Inflammatory macrophage treated with lipopolysaccharide for 4 hours (primary cell): ENCODE measurements around the gene SMCO2.
A peak's percentile ranks its signal among the peaks of the same experiment; 100 is the strongest.

Experiments used
- DNase-seq: peaks from one replicate; pipeline ENCODE4 v3.0.0-alpha.2; 2020

The SMCO2 gene

GRCh38 chr12:27455589-27455988, 9.1 kb downstream of the SMCO2 start:
- DNase-seq = no peak

- DNase-seq = no peak
Measured at GRCh38 chr12:27456618-27457017, 10.1 kb downstream of the SMCO2 start.

DNA sequence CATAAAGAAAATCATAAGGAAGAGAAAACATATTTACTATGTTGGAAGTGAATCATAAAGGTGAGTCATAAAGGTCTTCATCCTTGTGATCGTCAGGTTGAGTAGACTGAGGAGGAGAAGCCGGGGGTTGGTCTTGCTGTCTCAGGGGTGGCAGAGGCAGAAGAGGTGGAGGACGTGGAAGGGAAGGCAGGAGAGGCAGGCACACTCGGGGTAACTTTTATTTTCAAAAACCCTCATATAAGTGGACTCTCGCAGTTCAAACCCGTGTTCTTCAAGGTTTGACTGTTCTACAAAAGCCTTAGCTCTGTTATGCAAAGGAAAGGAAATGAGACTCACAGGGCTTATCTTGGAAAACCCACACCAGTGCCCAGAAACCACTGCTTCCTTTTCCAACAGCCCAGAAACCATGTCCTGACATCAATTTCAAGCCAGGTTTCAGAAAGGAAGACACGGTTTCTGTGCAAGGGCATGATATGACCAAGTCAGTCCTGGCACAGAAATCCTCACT, 14.0 kb downstream of the SMCO2 start:
- peak; percentile 67 for DNase-seq

GRCh38 chr12:27462151-27462694, 15.7 kb downstream of the SMCO2 start:
- DNase-seq = peak; percentile 50

DNA sequence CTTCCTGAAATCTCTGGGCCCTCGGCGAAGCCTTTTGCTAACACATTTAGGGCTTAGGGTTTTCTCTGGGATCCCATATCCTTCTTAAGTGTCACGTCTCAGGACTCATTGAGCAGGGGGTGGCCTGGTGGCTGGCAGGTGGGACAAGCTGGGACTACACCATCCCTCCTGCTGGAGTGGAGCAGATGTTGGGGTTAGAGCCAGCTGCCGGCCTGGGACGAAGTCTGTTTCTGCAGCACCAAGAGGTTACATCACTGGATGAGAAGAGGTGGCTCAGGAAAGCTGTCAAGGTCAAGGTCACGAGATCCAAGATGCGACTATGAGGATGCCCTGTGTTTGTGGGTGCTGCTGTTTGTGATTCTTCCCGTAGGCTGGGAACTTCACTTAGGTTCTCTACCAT, 16.3 kb downstream of the SMCO2 start:
- DNase-seq = no peak

DNA sequence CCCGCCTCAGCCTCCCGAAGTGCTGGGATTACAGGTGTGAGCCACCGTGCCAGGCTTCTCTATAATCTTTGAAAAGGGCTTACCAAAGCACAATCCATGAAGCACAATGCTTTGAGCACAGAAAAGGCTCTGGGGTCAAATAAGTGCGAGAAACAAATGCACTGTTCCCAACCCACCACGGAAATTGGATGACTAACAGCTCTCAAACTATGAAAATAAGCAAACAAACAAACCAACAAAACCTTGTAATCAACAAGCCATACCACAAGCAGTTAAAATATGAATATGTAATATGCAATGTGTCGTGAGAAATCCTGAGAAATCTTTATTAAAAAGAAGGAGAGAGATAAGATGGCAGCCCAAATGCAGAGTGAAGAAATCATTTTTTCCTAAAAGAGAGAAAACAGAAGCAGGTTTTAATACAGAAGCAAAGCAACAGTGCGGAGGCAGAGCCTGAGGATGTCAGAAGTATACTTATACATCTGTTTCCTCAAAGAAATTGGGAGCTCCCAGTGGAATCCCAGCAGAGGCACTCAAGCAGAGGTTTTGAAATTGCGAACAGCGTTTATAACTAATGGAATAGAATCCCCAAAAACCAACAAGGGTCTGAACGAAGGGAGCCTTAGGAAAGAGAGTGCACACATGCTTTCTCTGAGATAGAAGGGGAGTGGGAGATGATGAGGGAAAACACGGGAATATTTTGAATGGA, 17.1 kb downstream of the SMCO2 start:
- DNase-seq = no peak

GRCh38 chr12:27464220-27464554, 17.7 kb downstream of the SMCO2 start:
- peak; percentile 25 for DNase-seq

DNA sequence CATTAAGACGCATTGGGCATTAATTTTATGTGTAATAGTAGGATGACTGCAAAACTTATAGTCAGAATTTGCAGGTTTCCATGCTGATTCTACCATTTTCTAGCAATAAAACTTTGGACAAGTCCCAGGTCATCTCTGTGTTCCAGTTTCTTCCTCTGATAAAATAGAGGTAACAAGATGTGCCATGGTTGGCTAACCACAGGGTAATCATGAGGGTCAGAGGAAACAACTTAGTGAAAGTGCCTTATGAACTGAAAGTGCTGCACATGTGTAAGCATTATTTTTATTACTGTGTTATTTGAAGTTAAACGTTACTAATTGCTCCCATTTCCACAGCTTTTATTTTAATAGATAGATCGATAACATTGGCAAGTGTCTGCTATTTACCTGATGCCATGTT, 21.1 kb downstream of the SMCO2 start:
- DNase-seq = no peak

DNA sequence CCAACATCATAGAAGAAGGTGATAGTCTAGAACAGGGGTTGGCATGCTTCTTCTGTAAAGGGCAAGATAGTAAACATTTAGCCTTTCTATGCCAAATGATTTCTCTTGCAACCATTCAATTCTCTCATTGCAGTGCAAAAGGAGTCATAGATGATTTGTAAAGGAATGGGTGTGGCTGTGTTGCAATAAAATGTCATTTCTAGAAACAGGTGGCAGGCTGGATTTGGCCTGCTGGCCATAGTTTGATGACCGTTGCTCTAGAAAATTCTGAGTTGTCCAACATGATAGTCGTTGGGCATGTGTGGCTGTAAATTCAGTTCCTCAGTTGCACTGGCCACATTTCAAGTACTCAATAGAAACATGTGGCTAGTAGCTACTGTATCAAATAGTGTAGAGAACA, 21.7 kb downstream of the SMCO2 start:
- DNase-seq = no peak

GRCh38 chr12:27469176-27469736, 22.7 kb downstream of the SMCO2 start:
- no peak for DNase-seq

GRCh38 chr12:27472604-27473003, 26.1 kb downstream of the SMCO2 start:
- no peak for DNase-seq

- DNase-seq = no peak
Measured at GRCh38 chr12:27474344-27474743, 27.8 kb downstream of the SMCO2 start.

DNA sequence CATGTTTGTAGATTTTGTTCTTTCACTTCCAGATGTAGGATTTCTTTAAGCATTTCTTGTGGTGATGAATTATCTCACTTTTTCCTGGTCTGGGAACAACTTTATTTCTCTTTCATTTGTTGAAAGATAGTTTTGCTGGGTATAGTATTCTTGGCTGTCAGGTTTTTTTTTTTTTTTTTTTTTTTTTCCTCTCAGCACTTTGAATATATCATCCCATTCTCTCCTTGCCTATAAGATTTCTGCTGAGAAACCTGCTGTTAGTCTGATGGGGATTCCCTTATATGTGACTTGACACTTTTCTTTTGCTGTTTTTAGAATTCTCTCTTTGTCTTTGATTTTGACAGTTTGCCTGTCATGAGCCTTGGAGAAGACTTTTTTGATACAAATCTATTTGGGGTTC, 30.5 kb downstream of the SMCO2 start:
- no peak for DNase-seq

GRCh38 chr12:27478949-27479348, 32.4 kb downstream of the SMCO2 start:
- DNase-seq = no peak

- no peak for DNase-seq
Measured at GRCh38 chr12:27480016-27480415, 33.5 kb downstream of the SMCO2 start.

DNA sequence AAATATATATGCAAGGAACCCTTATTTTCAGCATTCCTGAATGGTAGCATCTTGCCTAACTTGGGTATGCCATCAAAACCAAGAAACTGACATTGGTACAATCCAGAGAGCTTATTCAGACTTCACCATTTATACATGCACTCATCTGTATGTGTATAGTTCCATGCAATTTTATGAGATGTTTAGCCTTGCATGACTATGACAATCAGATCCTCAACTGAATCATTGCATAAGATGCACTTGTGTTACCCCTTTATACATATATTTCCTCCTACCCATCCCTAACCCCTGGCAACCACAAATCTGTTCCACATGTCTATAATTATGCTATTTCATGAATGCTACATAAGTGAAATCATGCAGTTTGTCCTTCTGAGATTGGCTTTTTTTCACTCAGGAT, 40.4 kb downstream of the SMCO2 start:
- no peak for DNase-seq

DNA sequence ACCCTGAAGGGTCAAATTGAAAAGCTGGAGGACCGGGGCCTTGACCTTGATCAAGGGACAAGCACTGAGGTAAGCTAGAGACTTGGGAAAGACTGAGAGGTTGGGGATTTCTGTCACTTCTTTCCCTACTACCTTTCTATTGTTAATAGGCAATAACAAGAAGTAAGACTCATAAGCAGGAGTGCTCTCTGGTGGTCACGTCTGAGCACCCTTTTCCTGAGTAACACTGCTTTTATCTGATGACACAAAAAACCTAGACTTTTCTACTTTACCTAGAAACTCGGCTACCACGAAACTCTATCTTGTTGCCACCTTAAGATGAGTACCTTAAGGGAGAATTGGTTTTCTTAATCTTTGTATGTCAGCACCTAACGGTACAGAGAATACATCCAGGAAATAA, 41.9 kb downstream of the SMCO2 start:
- no peak for DNase-seq

GRCh38 chr12:27491226-27491625, 44.7 kb downstream of the SMCO2 start:
- DNase-seq = no peak

DNA sequence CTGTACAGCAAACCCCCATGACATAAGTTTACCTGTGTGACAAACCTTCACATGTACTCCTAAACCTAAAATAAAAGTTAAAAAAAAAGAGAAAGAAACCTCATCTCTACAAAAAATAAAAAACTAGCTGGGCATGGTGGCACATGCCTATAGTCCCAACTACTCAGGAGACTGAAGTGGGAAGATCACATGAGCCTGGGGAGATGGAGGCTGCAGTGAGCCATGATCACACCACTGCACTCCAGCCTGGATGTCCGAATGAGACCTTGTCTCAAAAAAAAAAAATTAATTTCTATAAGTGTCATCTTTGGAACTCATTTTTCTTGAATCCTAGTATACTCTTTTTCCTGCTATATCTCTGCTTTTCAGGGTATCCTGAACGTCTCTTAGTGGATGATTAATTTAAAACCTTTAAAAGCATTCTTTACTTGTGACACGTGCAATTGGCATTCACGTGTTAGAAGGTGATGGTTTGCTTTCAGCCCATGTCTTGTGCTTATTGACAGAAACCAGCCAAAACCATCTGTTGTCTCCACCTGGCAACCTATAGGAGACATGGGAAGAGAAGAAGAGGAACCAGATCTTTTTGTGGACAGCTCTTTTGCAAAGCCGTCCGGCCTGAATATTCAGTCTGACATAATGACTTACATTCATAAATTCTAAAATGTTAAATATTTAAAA, 46.9 kb downstream of the SMCO2 start:
- DNase-seq = no peak

DNA sequence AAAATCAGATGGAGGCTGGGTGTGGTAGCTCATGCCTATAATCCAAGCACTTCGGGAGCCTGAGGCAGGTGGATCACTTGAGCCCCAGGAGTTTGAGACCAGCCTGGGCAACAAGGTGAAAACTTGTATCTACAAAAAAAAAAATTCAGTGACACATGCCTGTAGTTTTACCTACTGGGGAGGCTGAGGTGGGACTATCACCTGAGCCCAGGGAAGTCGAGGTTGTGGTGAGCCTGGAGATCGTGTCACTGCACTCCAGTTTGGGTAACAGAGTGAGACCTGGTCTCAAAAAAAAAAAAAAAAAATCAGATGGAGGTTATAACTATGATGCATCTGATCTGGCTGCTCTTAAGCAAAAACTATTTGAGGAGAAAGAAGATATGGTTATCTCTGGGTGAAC, 50.9 kb downstream of the SMCO2 start:
- DNase-seq = no peak

DNA sequence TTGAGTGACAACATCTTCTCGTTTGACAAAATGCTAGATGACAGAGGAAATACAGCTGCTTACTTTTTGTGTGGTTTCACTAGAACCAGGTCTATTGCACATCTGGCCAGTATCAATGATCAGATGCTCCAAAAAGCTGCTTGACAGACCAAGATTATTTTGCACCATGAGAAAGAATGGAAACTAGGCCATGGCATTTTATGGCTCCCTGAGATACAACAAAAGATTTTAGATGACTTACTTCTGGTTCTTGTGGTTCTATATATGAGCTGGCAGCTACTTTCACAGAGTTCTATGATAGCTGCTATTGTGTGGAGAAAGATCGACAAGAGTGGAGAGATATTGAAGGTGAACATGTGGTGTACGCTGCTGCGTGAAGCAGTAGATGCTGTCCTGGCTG, 51.6 kb downstream of the SMCO2 start:
- DNase-seq = no peak

GRCh38 chr12:27498761-27499160, 52.2 kb downstream of the SMCO2 start:
- DNase-seq = no peak

- no peak for DNase-seq
Measured at GRCh38 chr12:27499377-27499776, 52.8 kb downstream of the SMCO2 start.

GRCh38 chr12:27500546-27500945, 54.0 kb downstream of the SMCO2 start:
- DNase-seq = no peak
